CD4-positive, alpha-beta T cell treated with Interleukin-10 for 1 hour (primary cell): ENCODE data around the gene GJB5.
A peak's percentile ranks its signal among the peaks of the same experiment; 100 is the strongest.

Source experiments
- DNase-seq: peaks from one replicate; pipeline ENCODE4 v3.0.0-alpha.2; 2020

Gene GJB5

DNA sequence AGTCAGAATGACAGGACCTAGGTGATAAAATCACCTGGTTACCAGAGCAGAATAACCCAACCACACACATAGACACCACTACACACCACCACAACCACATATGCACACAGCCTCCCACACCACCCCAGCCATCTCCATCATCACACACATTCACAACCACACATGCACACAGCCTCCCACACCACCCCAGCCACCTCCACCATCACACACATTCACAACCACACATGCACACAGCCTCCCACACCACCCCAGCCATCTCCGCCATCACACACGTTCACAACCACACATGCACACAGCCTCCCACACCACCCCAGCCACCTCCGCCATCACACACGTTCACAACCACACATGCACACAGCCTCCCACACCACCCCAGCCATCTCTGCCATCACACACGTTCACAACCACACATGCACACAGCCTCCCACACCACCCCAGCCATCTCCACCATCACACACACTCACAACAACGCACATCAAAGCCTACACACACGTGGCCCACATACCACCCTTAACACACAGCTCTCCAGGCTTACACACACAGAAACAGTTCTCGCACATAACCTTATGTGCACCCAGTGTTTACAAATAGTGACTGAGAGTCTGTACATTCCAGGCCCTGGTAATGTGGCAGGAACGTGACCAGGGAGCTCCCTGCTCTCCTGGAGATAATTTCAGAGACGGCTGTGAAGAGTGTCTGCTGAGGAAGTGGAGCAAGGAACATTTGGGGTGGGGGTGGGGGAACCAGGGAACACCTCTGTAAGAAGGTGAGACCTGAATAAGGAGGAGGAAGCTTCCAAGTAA, 22.9 kb downstream of the GJB5 start:
- no peak for DNase-seq

DNA sequence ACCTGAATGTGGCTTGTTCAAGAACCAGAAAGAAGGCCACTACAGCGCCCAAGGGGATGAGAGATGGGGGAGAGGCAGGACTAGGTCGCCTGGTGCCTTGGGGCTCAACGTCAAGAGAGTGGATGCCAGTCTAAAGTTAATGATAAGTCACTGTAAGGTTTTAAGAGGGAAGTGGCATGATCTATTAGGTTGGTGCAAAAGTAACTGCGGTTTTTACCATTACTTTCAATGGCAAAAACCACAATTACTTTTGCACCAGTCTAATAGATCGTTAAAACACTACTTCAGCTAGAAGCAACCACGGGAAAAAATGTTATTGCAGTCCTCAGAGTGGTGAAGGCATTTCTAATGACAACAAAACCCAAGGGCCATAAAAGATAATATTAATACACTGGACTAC, 23.5 kb downstream of the GJB5 start:
- no peak for DNase-seq

DNA sequence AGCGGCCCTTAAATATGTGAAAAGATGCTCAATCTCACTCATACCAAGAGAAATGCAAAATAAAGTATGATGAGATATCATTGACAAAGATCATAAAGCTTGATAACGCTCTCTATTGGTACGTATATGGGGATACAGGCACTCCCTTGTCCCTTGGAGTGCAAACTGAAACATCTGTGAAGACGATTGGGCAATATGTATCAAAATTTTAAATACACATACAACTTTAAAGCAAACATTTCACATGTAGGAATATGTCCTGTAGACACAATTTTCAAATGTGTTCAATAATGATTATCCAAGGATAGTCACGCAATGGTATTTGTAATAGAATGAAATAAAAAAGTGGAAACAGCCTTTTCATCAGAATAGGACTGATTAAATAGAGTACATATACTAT, 24.2 kb downstream of the GJB5 start:
- DNase-seq: no peak

DNA sequence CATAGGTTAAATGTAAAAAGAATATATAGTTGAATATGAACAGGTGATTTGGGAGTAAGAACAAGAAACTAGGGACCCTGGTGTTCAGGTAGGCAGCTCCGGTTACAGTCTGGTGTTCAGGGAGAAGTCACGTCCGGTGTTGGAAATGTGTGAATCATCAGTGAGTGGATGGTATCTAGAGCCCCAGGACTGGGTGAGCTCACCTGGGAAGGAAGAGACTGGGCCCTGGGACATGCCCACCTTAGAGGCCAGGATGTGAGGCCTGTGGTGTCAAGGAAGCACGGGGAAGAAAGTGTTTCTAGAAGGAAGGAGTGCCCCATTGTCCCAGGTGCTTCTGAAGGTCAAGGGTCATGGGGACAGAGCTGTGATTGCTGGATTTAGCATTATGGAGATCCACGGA, 24.7 kb downstream of the GJB5 start:
- DNase-seq: no peak

DNA sequence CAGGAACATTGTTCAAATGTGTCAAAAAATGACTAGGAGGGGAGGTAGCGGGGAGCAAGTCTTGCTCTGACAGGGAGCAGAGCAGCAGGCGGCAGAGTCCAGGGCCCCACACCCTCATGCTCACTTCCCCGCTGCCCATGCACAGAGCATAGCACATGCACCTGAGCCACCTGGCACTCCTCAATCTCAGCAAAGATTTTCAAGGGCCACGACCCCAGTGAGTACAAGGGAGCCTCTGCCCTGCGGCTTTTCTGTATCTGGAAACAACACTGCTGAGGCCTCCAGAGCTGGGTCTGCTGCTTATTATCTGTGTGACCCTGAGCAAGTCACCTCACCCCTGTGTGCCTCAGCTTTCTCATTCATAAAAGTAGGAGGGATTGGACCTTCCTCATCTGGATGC, 25.1 kb downstream of the GJB5 start:
- DNase-seq: no peak

DNA sequence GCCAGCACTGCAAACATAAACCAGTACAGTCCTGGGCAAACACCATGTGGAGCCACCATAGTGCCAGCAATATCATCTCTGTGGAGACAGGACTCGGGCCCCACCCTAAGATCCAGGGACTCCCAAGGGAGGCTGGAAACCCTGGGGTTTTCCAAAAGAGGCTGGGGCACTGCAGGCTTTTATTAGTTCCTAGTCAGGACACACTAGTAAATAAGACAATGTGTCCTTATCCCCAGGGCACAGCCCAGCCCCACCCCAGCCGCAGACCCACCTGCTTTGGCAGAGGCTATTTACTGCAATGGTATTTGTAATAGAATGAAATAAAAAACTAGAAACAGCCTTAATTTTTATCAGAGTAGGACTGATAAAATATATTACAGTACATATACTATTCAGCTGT, 25.7 kb downstream of the GJB5 start:
- DNase-seq: no peak

DNA sequence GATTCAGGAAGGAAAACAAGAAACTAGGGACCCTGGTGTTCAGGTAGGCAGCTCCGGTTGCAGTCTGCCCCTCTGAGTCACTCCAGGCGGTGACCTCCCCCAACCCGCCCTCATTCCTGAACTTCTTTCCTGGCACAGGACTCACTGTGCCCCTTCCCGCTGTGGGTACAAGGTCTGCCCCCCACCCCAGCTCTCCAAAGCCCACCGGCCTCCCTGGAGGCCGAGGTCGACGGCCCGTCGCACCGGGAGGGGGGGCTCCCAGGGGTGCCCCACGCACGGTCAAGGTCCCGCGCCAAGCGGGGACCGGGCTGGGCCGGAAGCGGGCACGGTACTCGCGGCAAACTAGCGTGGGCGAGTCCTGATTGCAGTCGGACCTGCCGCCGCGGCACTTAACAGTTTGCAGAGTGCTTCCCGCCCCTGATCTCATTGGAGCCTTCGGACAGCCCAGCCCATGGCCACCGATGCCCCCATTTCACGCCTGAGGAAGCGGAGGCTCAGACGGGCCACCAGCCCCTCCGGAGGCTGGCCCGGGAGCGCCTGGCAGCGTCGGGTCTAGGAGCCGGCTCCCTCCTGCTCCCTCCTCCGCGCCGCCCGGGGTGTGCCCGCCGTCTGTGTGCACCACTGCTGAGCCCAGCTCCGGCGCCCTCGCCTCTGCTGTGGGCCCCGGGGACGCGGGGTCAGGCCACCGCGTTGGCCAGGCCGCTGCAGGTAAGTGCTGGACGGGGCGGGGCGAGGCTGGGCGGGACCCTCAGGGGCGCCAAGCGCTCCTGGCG, 26.4 kb downstream of the GJB5 start, which contains the start of gene GJB3:
TSS of gene GJB3 (plus strand) at position 144 of the 773 bp plus-strand sequence. CDS start 3,549 bp downstream, outside the sequence.
- no peak for DNase-seq

DNA sequence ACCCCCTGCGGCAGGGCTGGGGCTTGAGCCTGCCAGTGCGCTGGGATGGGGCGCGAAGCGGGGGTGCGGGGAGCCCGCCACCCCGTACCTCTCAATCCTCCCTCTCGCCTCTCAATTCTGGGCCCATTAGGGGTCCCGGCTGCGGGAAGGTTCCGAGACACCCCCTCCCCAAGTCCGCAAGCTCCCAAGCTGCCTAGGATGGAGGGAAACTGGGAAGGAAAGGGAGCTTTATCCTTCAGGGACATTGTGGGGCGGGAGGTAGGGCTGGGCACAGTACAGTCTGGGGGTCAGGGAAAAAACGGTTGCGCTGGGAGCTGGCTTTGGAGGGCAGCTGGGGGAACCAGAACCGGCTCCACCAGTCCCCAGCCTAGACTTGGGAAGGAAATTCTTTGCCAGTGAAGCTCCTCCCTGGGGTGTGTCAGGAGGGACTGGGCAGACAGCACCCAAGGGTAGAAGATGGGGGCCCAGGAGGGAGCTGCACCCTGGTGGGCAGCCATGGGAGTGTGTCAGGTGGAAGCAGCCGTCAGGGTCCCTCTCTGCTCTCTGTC, 27.1 kb downstream of the GJB5 start:
- DNase-seq: no peak

DNA sequence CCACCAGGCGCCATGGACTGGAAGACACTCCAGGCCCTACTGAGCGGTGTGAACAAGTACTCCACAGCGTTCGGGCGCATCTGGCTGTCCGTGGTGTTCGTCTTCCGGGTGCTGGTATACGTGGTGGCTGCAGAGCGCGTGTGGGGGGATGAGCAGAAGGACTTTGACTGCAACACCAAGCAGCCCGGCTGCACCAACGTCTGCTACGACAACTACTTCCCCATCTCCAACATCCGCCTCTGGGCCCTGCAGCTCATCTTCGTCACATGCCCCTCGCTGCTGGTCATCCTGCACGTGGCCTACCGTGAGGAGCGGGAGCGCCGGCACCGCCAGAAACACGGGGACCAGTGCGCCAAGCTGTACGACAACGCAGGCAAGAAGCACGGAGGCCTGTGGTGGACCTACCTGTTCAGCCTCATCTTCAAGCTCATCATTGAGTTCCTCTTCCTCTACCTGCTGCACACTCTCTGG, 29.9 kb downstream of the GJB5 start:
- DNase-seq: no peak

DNA sequence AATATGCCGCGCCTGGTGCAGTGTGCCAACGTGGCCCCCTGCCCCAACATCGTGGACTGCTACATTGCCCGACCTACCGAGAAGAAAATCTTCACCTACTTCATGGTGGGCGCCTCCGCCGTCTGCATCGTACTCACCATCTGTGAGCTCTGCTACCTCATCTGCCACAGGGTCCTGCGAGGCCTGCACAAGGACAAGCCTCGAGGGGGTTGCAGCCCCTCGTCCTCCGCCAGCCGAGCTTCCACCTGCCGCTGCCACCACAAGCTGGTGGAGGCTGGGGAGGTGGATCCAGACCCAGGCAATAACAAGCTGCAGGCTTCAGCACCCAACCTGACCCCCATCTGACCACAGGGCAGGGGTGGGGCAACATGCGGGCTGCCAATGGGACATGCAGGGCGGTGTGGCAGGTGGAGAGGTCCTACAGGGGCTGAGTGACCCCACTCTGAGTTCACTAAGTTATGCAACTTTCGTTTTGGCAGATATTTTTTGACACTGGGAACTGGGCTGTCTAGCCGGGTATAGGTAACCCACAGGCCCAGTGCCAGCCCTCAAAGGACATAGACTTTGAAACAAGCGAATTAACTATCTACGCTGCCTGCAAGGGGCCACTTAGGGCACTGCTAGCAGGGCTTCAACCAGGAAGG, 30.5 kb downstream of the GJB5 start:
- no peak for DNase-seq

DNA sequence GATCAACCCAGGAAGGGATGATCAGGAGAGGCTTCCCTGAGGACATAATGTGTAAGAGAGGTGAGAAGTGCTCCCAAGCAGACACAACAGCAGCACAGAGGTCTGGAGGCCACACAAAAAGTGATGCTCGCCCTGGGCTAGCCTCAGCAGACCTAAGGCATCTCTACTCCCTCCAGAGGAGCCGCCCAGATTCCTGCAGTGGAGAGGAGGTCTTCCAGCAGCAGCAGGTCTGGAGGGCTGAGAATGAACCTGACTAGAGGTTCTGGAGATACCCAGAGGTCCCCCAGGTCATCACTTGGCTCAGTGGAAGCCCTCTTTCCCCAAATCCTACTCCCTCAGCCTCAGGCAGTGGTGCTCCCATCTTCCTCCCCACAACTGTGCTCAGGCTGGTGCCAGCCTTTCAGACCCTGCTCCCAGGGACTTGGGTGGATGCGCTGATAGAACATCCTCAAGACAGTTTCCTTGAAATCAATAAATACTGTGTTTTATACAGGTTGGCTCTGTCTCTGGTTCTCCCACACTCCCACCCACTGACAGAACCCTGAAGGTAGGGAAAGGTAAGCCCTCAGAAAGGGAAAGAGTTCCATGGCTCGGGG, 31.1 kb downstream of the GJB5 start:
- DNase-seq: no peak

DNA sequence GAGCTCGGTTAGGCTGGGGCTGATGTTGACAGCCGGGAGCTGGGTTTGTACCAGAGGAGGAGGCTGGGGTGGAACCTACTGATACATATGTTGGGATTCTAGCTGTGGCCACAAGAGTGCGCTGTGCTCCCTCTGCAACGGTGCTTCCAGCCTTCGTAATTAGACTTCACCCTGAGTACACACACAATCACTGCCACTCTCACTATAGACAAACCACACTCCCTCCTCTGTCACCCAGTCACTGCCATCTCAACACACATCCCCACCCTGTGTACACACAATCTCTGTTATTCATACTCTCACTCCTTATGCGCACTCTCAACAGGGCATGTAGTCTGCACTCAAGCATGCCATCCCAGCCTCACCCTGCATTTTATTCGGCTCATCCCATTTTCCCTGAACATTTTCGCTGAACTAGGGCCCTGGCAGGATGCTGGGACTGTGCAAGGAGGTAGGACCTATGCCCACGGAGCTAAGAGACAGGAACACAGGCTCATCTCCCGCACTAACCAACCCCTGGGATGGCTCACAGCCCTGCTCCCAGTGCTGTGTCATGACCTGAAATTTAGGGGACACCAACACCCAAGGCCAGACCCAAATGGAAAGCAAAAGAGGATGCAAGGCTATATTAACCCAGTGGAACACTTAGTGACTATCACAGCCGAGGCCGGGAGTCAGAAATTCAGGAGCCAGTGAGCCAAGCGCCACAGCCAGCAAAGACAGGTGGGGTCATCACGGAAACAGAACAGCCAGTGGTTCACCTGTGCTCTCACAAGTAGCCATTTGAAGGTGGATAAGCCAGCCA, 31.9 kb downstream of the GJB5 start:
- peak; percentile 64 for DNase-seq

DNA sequence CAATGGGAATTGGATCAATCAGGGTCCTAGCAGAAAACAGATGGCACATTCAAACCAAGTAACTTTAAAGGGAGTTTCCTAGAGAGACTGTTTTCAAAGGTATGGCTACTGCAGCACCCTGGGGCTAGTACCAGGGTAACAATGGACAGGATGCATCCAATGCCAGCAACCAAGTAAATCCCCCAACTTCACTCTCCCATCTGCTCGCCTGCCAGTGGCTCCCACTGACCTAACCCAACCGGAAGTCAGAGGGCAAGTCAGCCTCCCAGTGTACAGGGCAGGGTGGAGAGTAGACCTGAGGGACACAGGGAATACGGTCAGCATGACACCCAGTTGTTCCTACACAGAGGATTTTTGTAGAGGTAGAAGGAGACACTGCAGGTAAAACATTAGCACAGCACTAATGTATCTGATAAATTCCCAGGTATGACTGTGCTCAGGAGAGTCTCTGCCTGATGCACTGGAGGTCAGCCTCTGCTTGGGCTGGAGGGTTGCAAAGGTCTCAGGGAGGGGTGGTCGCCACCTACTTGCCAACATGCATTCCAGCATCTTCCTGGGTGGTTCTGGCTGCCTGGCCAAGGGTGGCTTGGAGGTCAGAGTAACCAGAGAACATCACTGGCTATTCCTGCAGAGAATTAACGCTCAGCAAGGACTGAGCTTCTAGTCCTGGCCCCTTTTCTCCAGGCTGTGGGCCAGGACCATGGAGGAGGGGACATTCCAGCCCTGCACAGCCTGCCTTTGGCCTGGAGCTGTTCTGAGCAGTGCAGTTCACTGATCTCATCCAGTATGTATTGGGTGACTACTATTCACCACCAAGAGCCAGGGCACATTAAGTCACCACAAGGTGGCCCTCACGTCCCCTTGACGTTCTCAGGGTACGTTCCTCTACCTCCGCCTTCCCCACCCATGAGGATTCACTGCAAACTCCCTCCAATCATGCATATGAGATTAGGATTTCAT, 32.9 kb downstream of the GJB5 start:
- no peak for DNase-seq

DNA sequence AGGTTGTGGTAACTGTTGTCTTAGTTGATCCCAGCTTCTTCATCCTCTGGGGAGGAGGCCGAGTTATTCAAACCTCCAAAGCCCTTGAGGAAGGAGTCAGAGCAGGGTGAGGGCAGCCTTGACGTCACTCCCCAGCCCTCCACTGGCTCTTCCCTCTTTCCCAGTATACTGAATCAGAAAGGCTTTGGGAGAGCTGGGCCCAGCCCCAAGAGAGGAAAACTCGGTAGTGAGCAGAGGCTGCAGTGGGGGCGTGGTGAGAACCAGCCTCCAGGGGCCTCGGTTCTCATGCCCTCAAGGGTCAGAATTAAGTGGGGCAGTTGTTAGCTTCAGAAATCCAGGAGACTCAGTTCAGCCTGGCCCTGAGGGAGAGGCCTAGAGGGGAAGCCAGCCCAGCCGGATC, 36.1 kb downstream of the GJB5 start:
- no peak for DNase-seq

DNA sequence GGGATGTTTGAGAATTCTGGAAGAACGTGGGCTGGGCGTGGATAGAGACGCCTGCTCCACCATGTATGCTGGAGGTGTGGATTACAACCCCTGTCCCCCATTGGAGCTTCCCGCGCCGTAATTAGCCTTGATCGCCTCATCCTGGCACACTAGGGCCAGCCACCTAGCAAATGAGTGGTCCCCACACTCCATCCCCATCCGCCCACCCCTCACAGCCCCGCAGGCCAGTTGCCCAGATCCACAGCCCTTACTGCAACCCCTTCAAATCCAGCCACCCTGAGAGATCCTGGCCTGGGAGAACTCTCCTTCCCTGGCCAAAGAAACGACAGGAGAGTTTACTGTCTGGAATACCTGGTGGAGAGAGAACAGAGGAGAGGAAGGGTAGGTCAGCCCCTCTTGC, 37.6 kb downstream of the GJB5 start:
- DNase-seq: no peak

DNA sequence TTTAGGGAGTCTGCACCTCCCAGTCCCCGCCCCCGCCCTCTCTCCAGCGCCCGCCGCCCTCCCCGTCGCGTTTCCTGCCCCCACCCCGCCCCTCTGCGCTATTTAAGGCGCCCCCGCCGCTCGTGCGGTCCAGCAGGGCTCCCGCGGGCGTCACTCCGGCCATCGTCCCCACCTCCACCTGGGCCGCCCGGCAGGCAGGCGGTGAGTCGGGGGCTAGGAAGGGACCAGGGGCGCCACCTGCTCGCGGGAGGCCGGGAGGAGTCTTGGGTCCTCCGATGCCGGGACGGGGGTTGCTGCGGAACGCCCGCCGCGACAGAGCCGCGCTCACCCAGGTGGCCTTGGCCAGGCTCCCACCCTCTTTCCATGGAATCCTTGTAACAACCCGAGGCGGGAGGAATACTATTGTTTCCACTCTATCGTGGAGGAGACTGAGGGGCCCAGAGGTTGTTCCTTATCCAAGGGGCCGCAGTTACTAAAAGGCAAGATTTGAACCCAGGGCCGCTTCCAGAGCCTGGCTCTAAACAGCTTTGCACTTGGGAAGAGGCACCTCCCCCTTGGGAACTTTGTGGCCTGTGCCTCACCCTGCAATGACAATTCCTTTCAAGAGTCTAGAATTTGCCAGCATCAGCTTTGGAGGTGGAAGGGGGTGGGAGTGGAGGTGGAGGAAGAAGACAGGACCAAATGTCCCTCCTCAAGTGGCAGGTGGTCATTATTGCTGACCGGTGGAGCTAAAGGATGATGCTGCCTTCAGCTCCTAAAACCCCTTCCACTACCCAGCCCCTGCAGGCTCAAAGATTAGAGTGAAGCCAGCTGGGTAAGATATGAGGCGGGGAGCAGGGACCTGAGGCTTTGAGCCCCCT, 38.3 kb downstream of the GJB5 start, which contains the start of gene GJA4:
TSS of gene GJA4 (plus strand) at position 132 of the 860 bp plus-strand sequence. CDS start 1,215 bp downstream, outside the sequence.
- no peak for DNase-seq

DNA sequence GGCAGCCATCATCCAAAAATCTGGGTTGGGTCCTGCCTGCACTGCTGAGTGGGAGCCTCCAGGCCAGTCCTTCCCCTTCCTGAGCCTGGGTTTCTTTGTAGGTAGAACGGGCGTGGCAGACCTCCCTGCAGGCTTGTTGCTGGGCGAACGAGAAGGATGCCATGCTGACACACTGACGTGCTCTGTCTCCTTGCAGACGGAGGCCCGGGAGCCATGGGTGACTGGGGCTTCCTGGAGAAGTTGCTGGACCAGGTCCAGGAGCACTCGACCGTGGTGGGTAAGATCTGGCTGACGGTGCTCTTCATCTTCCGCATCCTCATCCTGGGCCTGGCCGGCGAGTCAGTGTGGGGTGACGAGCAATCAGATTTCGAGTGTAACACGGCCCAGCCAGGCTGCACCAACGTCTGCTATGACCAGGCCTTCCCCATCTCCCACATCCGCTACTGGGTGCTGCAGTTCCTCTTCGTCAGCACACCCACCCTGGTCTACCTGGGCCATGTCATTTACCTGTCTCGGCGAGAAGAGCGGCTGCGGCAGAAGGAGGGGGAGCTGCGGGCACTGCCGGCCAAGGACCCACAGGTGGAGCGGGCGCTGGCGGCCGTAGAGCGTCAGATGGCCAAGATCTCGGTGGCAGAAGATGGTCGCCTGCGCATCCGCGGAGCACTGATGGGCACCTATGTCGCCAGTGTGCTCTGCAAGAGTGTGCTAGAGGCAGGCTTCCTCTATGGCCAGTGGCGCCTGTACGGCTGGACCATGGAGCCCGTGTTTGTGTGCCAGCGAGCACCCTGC, 39.3 kb downstream of the GJB5 start:
- DNase-seq: no peak

DNA sequence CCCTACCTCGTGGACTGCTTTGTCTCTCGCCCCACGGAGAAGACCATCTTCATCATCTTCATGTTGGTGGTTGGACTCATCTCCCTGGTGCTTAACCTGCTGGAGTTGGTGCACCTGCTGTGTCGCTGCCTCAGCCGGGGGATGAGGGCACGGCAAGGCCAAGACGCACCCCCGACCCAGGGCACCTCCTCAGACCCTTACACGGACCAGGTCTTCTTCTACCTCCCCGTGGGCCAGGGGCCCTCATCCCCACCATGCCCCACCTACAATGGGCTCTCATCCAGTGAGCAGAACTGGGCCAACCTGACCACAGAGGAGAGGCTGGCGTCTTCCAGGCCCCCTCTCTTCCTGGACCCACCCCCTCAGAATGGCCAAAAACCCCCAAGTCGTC, 39.9 kb downstream of the GJB5 start:
- DNase-seq: no peak

DNA sequence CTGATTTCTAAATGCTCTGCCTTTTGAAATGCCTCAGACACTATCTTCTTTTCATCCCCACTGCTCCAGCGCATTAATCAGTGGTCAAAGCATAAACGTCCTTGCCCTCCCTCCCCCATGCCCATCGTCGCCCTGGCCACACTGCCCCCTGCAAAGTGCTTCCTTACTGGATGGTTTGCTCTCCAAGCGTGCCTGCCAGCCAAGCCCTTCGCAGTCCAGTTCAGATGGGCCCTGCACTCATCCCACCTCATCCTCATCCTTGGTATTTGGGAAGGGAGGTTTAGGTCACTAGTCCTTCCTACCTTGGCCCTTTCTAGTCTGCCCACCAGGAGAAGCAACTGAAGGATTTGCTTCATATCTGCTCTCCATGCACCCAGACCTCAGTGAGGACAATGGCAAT, 41.1 kb downstream of the GJB5 start:
- no peak for DNase-seq
